Measurements from ENCODE around the gene CRNKL1. TPM values are rescaled to one million over a fixed set of nuclear protein-coding genes. Genes with fewer than 3 reads are reported as not detected.

Gene CRNKL1
- total RNA-seq, 1 donor from 2014 or later, result 15.8 TPM

- DNase-seq, result no peak
Measured at GRCh38 chr20:20070871-20071726, 18.8 kb upstream of the CRNKL1 start.

GRCh38 chr20:20065361-20065760 lies 13.1 kb upstream of the CRNKL1 start:
- DNase-seq (no peak), ATAC-seq (ENCODE audit: poor library complexity) (no peak)
- intact Hi-C loops (cut with DNase I), result no loop called here

More at GRCh38 chr20:20070871-20071726, 18.8 kb upstream of the CRNKL1 start:
- intact Hi-C loops (cut with DNase I), result no loop called here
- ATAC-seq (ENCODE audit: poor library complexity), result peak; percentile 90

- DNase-seq (no peak), ATAC-seq (ENCODE audit: poor library complexity) (no peak)
- intact Hi-C loops (cut with DNase I), result no loop called here
Measured at GRCh38 chr20:20063941-20064702, 11.9 kb upstream of the CRNKL1 start.

- DNase-seq (no peak), ATAC-seq (ENCODE audit: poor library complexity) (no peak)
- intact Hi-C loops (cut with DNase I), result no loop called here
Measured at GRCh38 chr20:20060234-20060998, 8.2 kb upstream of the CRNKL1 start.

GRCh38 chr20:20051767-20052073 lies 546 bp downstream of the CRNKL1 start:
- ATAC-seq (ENCODE audit: poor library complexity) (no peak), DNase-seq (no peak)
- intact Hi-C loops (cut with DNase I), result no loop called here

- DNase-seq (no peak), ATAC-seq (ENCODE audit: poor library complexity) (no peak)
- intact Hi-C loops (cut with DNase I), result no loop called here
Measured at GRCh38 chr20:20039752-20040387, 12.4 kb downstream of the CRNKL1 start.

- intact Hi-C loops (cut with DNase I), result no loop called here
- ATAC-seq (ENCODE audit: poor library complexity) (no peak), DNase-seq (no peak)
Measured at GRCh38 chr20:20038586-20038985, 13.7 kb downstream of the CRNKL1 start.

GRCh38 chr20:20037960-20038359 lies 14.3 kb downstream of the CRNKL1 start:
- DNase-seq, result no peak
- intact Hi-C loops (cut with DNase I), result no loop called here
- no peak for ATAC-seq (ENCODE audit: poor library complexity)

- no peak for DNase-seq
- ATAC-seq (ENCODE audit: poor library complexity), result no peak
- intact Hi-C loops (cut with DNase I), result no loop called here
Measured at GRCh38 chr20:20036756-20037155, 15.5 kb downstream of the CRNKL1 start.

- intact Hi-C loops (cut with DNase I), result no loop called here
- no peak for DNase-seq
- no peak for ATAC-seq (ENCODE audit: poor library complexity)
Measured at GRCh38 chr20:20034486-20034885, 17.8 kb downstream of the CRNKL1 start.

GRCh38 chr20:20031790-20032189 lies 20.5 kb downstream of the CRNKL1 start:
- no peak for ATAC-seq (ENCODE audit: poor library complexity)
- intact Hi-C loops (cut with DNase I), result no loop called here
- DNase-seq, result no peak

GRCh38 chr20:20027284-20027683 lies 25.0 kb downstream of the CRNKL1 start:
- intact Hi-C loops (cut with DNase I), result no loop called here
- ATAC-seq (ENCODE audit: poor library complexity) (no peak), DNase-seq (no peak)

GRCh38 chr20:20024942-20025341 lies 27.3 kb downstream of the CRNKL1 start:
- intact Hi-C loops (cut with DNase I), result no loop called here
- ATAC-seq (ENCODE audit: poor library complexity) (no peak), DNase-seq (no peak)

- ATAC-seq (ENCODE audit: poor library complexity), result no peak
- DNase-seq, result no peak
- intact Hi-C loops (cut with DNase I), result no loop called here
Measured at GRCh38 chr20:20023395-20023794, 28.9 kb downstream of the CRNKL1 start.

GRCh38 chr20:20022498-20022897 lies 29.8 kb downstream of the CRNKL1 start:
- ATAC-seq (ENCODE audit: poor library complexity) (no peak), DNase-seq (no peak)
- intact Hi-C loops (cut with DNase I), result no loop called here

GRCh38 chr20:20021835-20022234 lies 30.4 kb downstream of the CRNKL1 start:
- ATAC-seq (ENCODE audit: poor library complexity) (no peak), DNase-seq (no peak)
- intact Hi-C loops (cut with DNase I), result no loop called here

GRCh38 chr20:20020908-20021307 lies 31.4 kb downstream of the CRNKL1 start:
- ATAC-seq (ENCODE audit: poor library complexity), result no peak
- DNase-seq, result no peak
- intact Hi-C loops (cut with DNase I), result no loop called here

GRCh38 chr20:20019123-20019522 lies 33.1 kb downstream of the CRNKL1 start:
- no peak for ATAC-seq (ENCODE audit: poor library complexity)
- intact Hi-C loops (cut with DNase I), result no loop called here
- DNase-seq, result no peak

GRCh38 chr20:20018366-20018765 lies 33.9 kb downstream of the CRNKL1 start:
- DNase-seq (no peak), ATAC-seq (ENCODE audit: poor library complexity) (no peak)
- intact Hi-C loops (cut with DNase I), result no loop called here
